K562 (cell line): ENCODE measurements around the gene ARHGAP31.

Experiments used
- CREM ChIP-seq: IDR thresholded peaks from 2 replicates; pipeline ENCODE4 v1.6.1; 2014; ENCODE audit warnings: antibody characterized with exemption, low read depth
- HNRNPH1 ChIP-seq: fragments of 200-400 bp; formaldehyde crosslinking; optimal IDR thresholded peaks from 2 replicates; pipeline ENCODE3; 2017; ENCODE audit warnings: low read depth, mild to moderate bottlenecking, low read length, moderate library complexity
- IRF2 ChIP-seq: sonication (generic); formaldehyde crosslinking; IDR thresholded peaks from 2 replicates; pipeline ENCODE4 v1.8.1; 2022; ENCODE audit warnings: mild to moderate bottlenecking, missing genetic modification reagents
- JUND ChIP-seq, 2 experiments: IDR thresholded peaks; 2 replicates in 1 of 2; 3 replicates in 1 of 2; pipeline ENCODE4 v1.6.1; 2011; ENCODE audit warnings: borderline replicate concordance in 2 of 2, low read depth in 2 of 2, low read length in 2 of 2, improper control_type of control experiment in 1 of 2, missing biosample characterization in 1 of 2, missing genetic modification characterization in 1 of 2, missing genetic modification reagents in 1 of 2
- NEUROD1 ChIP-seq: fragments of 150-350 bp; IDR thresholded peaks from 2 replicates; pipeline ENCODE4 v1.6.1; 2014; ENCODE audit warnings: borderline replicate concordance, low read length, low read depth; ENCODE audit not compliant: partially characterized antibody
- SMC3 ChIP-seq: conservative IDR thresholded peaks from 2 replicates; pipeline ENCODE4 v1.6.1; 2011; ENCODE audit warnings: low read depth, low read length, improper control_type of control experiment; ENCODE audit not compliant: insufficient read depth
- TCF7L2 ChIP-seq: fragments of 150-350 bp; IDR thresholded peaks from 2 replicates; pipeline ENCODE4 v1.6.1; 2016; ENCODE audit warnings: low read depth, mild to moderate bottlenecking, low read length, moderate library complexity
- TF ChIP-seq, protein P1 (sequence below), 3 experiments: IDR thresholded peaks in 2 of 3; conservative IDR thresholded peaks in 1 of 3; 2 replicates each; pipeline ENCODE4 v1.5.1; 2011 to 2012; ENCODE audit warnings: low read length in 3 of 3, mild to moderate bottlenecking in 3 of 3, control low read depth in 2 of 3, improper control_type of control experiment in 1 of 3, inconsistent platforms in 1 of 3, low read depth in 1 of 3, mixed read lengths in 1 of 3, moderate library complexity in 1 of 3; ENCODE audit not compliant: insufficient read depth in 2 of 3
- TF ChIP-seq, protein P2 (sequence below): fragments of 250-450 bp; sonication (Bioruptor Pico); IDR thresholded peaks from 2 replicates; pipeline ENCODE4 v1.5.1; 2021; ENCODE audit warnings: mild to moderate bottlenecking
- TF ChIP-seq, protein P3 (sequence below): sonication (generic); formaldehyde crosslinking; IDR thresholded peaks from 2 replicates; pipeline ENCODE4 v1.9.0; 2022; ENCODE audit warnings: mild to moderate bottlenecking, missing genetic modification reagents

DNA sequence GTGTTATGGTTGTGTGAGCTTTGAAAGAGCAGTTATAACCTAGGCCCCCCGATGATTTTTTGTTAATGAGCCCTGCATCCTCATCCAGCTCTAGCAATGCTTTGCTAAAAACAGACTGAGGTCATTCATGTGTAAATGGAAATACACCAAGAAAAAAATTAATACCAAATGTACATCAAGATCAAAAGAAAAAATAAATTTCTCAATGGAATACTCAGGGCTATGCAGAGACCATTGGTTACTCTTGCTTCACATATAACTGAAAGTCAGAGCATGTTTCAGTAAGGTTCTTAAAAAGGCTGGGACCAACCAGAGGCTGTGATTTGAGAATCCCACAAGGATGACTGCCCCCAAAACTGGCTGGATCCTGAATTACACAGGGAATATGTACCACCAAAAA lies 48.0 kb downstream of the ARHGAP31 start:
- TF ChIP-seq, protein P1, sequence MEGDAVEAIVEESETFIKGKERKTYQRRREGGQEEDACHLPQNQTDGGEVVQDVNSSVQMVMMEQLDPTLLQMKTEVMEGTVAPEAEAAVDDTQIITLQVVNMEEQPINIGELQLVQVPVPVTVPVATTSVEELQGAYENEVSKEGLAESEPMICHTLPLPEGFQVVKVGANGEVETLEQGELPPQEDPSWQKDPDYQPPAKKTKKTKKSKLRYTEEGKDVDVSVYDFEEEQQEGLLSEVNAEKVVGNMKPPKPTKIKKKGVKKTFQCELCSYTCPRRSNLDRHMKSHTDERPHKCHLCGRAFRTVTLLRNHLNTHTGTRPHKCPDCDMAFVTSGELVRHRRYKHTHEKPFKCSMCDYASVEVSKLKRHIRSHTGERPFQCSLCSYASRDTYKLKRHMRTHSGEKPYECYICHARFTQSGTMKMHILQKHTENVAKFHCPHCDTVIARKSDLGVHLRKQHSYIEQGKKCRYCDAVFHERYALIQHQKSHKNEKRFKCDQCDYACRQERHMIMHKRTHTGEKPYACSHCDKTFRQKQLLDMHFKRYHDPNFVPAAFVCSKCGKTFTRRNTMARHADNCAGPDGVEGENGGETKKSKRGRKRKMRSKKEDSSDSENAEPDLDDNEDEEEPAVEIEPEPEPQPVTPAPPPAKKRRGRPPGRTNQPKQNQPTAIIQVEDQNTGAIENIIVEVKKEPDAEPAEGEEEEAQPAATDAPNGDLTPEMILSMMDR (IDR thresholded peaks at IDR 0.05 in 2 of 3, conservative IDR thresholded peaks at IDR 0.05 in 1 of 3; ENCODE audit: insufficient read depth in 2 of 3, low read depth in 1 of 3, low read length in 3 of 3), result no peak
- TF ChIP-seq, protein P2, sequence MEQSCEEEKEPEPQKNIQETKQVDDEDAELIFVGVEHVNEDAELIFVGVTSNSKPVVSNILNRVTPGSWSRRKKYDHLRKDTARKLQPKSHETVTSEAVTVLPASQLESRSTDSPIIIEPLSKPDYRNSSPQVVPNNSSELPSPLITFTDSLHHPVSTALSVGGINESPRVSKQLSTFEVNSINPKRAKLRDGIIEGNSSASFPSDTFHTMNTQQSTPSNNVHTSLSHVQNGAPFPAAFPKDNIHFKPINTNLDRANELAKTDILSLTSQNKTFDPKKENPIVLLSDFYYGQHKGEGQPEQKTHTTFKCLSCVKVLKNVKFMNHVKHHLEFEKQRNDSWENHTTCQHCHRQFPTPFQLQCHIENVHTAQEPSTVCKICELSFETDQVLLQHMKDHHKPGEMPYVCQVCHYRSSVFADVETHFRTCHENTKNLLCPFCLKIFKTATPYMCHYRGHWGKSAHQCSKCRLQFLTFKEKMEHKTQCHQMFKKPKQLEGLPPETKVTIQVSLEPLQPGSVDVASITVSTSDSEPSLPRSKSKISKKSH (CRISPR knock-in tag), result no peak
- no peak for TF ChIP-seq CREM
- TF ChIP-seq, protein P3, sequence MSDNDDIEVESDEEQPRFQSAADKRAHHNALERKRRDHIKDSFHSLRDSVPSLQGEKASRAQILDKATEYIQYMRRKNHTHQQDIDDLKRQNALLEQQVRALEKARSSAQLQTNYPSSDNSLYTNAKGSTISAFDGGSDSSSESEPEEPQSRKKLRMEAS (CRISPR knock-in tag), result no peak
- TF ChIP-seq JUND (IDR thresholded peaks at IDR 0.05; ENCODE audit: borderline replicate concordance, low read depth, low read length), result no peak
- TF ChIP-seq JUND (tag; IDR thresholded peaks at IDR 0.05; ENCODE audit: borderline replicate concordance, low read depth, low read length), result no peak
- no peak for TF ChIP-seq IRF2 (CRISPR knock-in tag)
- no peak for TF ChIP-seq HNRNPH1
- TF ChIP-seq TCF7L2, result no peak
- TF ChIP-seq SMC3, result no peak
- no peak for TF ChIP-seq NEUROD1
